GM19238 (cell line): ENCODE results near the gene TJP3.

Experiments used
- DNase-seq: peaks from one replicate; pipeline ENCODE4 v3.0.0; 2011; ENCODE audit warnings: low spot score; ENCODE audit not compliant: insufficient read length

TJP3 gene

DNA sequence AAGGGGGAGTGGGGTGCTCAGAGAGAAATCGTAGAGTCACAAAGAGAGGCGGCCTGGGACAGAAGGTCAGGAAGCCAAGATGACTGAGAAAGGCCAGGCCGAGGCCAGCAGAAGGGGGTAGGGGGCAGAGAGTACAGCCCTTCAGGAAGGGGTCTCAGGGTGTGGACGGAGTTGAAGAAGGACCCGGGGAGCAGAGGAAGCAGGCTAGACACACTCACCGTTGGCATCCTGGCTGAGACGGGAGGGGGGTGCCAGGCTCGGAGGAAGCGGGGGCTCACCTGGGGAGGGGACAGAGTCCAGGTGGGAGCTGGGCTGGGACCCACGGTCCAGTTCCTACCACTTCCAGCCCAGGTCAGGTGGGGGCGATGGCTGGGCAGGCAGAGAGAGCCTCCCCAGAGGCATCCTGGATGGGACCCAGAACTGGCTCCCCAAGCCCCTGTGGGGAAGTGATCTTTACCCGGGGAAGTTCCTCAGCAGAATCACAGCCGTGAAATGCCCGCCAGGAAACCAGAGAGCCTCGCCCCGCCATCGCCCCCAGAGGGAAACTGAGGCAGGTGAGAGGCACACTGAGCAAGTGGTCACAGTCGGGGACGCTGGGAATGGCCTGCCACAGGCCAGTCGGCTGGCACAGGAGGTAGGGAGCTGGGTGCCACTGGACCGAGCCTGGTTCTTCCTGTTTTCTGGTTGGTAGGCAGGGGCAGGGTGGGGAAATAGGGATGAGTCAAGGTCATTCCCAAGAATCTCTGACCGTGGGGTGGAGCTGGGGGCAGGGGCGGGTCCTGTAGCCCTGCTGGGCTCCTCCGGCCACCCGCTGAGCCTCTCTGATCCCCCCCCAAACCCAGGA is 76.6 kb downstream of the TJP3 start:
- no peak for DNase-seq

DNA sequence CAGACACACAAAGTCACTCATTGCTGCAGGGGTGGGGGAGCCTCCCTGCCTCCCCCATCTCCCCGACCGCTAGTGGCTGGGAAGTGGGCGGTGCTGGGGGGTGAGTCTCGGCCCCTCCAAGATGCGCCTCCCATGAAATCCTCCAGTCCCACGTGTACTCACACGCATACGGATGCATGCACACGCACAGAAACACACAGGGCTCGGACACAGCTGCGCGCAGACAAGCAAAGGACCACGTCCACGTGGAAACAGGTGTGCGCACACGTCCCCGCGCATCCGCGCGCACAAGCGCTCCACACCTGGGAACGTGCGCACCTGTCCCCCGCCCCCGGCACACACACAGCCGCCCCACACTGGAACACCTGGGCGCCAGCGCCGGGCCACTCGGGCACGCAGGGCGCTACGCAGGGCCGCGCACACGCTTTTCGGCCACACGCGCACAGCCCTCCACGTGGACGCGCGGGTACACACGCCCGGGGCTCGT is 77.3 kb downstream of the TJP3 start:
- DNase-seq: no peak

DNA sequence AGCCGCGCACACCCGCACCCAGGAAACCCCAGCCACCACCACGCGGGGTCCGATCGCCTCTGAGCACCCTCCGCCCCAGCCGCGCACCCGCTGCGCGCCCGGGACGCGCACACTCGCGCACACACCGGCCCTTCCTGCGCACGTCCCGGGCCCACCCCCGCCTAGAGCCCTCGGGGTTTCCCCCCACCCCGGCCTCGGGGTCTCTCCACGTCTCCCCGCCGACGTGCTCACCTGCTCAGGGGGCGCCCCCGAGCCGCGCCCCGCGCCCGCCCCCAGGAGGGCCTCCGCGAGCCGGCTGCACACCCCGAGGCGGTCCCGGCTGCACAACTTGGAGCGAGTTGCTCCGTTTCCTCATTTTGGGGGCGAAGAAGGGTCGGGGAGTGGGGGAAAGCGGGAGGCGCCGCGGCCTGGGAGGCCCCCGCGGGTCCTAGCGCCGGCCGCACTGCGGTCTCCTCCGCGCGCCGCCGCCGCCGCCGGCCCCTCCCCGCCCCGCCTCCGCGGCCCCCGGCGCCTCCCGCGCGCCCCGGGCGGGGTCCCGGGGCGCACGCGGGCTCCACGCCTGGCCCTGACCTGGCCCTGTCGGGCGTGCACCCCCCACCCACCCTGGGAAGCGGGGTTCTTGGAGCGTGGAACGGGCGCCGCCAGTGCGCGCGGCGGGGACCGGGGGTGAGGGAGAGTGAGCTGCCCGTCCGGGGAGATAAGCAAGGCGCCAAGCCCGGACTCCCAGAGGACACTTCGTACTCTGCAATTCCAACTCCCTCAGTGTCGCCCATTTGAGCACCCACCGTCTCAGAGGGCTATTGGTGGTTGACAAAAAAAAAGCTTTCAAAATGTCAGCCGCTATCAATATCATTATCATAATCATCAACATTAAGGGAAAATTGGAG is 78.0 kb downstream of the TJP3 start, which contains the start of gene MATK:
TSS of gene MATK (minus strand) at position 444 of the 887 bp plus-strand sequence. CDS start 1,246 bp downstream, outside the sequence.
- DNase-seq: no peak

DNA sequence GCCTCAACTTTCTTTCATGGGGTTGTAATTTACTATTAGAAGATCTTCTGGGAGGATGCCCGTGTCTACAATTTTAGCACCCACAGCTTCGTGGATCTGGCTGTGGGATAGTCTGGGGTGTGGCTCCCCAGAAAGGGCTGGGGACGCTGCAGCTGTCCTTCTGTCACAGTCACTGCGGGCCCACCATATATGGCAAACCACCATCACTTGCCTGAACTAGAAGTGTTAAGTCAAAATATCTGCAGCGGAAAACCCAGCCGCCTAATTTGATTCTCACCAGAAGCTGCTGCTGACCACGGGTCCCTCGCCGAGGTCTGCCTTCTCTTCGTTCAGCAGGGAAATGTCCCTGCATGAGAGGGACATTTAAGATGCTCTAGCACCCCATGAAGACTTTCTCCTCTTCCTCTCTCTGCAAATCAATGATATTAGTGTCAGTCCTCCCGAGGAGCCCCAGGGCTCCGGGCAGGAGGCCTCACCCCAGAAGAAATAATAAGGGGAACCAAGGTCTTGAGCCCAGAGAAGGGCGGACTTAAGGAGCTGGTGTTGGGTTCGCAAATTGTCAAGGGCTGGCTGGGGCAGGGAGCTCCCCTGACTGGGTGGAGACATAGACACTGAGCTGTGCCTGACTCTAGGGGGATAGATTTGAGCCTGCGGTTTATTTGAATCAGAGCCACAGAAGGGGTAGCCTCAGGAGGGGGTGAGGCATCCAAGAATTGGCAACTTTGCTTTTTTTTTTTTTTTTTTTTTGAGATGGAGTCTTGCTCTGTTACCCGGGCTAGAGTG is 81.0 kb downstream of the TJP3 start:
- no peak for DNase-seq

DNA sequence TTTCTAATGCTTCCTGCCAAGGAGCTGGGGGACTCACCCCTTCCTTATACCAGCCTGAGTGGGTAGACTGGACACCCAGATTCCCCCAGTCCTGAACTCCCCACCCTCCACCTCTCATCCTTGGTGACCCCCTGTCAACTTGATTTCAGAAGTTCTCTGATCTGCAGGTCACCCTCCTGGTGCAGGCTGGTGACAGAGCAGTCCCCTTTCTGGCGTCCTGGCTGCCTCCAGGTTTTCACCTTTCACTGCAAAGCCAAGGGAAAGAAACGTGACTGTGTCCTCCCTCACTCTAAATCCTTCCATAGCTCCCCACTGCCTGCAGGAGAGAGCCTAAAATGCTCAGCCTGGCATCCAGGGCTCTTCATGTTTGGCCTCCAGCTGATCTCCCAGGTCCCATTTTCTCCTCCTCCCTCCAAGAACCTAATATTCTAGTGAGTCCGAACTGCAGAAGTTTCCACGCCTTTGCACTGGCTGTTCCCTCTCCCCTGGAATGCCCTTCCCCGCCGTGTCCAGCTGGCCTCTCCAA is 82.1 kb downstream of the TJP3 start:
- DNase-seq: no peak

DNA sequence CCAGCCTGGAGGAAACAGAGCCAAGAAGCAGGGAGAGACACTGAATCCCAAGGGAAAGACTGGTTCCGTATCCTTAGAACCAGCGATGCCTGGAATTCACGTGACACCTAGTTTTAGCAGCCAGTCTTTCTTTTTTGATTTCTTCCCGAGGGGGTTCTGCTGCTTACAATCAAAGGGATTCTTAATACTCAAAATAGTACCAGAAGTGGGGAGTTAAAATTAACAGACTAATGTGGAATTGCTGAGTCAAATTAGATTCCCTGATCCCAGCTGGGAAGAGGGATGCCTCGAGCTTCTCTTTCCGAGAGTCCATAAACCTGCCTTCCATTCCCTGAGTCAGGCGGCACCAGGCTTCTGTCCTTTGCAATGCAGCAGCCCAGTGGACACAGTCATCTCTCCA is 82.8 kb downstream of the TJP3 start:
- no peak for DNase-seq

DNA sequence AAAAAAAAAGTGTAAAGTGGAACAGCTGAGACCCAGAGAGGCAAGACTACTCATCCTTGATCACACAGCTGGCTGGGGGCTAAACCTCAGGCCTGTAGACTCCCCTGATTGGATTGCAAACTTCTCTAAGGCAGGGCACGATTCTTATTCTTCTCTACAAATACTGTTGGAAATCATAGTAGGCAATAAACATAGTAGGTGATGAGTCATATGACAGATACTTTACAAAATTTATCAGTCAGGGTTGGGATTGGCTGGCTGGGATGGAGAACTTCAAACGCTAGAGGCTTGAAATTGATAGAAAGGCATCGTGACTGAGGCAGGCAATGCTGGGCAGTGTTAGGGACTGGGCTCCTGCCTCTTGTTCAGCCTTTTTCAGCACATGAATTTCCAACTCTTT is 83.9 kb downstream of the TJP3 start:
- DNase-seq: no peak

DNA sequence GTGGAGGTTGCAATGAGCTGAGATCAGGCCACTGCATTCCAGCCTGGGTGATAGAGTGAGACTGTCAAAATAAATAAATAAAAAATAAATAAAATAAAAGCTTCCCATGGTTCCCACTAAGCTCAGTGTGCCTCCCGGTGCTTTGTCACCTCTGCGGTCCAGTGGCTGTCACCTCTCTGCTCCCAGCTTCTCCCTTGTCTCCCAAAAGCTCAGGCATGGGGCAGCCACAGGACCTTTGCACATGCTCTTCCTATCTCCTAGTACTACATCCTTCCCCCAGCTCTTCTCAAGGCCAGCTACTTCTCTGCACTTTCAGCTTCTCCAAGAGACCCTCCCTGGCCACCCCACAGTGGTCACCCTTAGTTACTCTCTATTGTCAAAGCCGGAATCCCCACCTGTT is 85.6 kb downstream of the TJP3 start:
- DNase-seq: no peak

DNA sequence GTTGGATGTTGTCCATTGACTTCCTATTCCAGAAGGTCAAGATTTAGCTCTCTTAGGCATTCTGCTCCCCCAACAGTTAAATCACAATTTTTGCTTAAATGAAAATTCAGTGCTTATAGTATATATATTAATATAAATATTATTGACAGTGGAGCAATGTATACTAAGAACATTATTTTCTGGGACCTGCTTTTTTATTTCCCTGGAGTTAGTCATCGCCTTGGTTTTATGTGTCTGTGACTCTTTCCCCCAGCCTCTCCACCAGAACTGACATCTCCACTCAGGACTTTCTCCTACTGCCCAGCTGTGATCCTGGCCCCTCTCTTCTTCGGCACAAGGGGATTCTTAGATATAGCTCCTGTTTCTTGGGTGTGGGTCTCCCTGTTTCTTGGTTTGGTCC is 88.2 kb downstream of the TJP3 start:
- no peak for DNase-seq

DNA sequence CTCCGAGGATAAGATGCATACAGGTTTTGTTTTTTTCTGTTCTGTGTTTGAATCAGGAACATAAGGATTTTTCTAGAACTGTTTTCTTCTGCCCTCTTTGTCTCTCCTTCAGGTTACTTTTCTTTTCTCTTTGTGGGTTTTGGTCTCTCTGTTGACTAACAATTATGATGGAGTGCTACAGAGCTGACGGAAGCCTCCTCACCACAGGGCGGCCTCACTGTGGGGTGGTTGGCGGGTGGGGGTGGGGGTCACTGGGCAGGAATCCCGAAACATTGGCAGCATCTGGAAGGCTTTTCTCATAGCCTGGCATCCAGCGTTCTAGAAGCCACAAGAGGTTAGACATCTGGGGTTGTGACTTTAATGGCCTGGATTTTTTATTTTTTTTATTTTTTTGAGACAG is 90.0 kb downstream of the TJP3 start:
- no peak for DNase-seq
